ENCODE results near the gene RTN4R.
A peak's percentile ranks its signal among the peaks of the same experiment; 100 is the strongest.
"Not testable (repeated sequence)": the region's sequence is repeated elsewhere in the genome, so short reads cannot be mapped to it uniquely, and the experiment has no call there.

RTN4R gene

GRCh38 chr22:20268279-20269012 lies at the start of gene RTN4R:
TSS of gene RTN4R (minus strand) at chr22:20268318. CDS start at chr22:20268092, 226 bp downstream.
- DNase-seq, result peak; percentile 52 to 62

GRCh38 chr22:20317402-20318042 lies 49.4 kb upstream of the RTN4R start:
- peak; percentile 21 to 50 for DNase-seq

GRCh38 chr22:20316844-20317401 lies 48.8 kb upstream of the RTN4R start:
- DNase-seq, result no peak

GRCh38 chr22:20316217-20316843 lies 48.2 kb upstream of the RTN4R start:
- DNase-seq, result no peak

- no peak for DNase-seq
These were observed 47.5 kb upstream of the RTN4R start for GRCh38 chr22:20315337-20316216.

GRCh38 chr22:20314741-20315336 lies 46.7 kb upstream of the RTN4R start:
- not testable (repeated sequence) for DNase-seq

- not testable (repeated sequence) for DNase-seq
These were observed 46.1 kb upstream of the RTN4R start for GRCh38 chr22:20314206-20314605.

- not testable (repeated sequence) for DNase-seq
These were observed 45.4 kb upstream of the RTN4R start for GRCh38 chr22:20313306-20314077.

- no peak for DNase-seq
These were observed 44.5 kb upstream of the RTN4R start for GRCh38 chr22:20312396-20313191.

- DNase-seq, result not testable (repeated sequence)
These were observed 43.3 kb upstream of the RTN4R start for GRCh38 chr22:20311249-20312062.

GRCh38 chr22:20310773-20311172 lies 42.7 kb upstream of the RTN4R start:
- DNase-seq, result not testable (repeated sequence)

GRCh38 chr22:20310180-20310579 lies 42.1 kb upstream of the RTN4R start:
- DNase-seq, result not testable (repeated sequence)

GRCh38 chr22:20308806-20309650 lies 40.9 kb upstream of the RTN4R start:
- DNase-seq, result not testable (repeated sequence)

GRCh38 chr22:20307448-20308447 lies 39.6 kb upstream of the RTN4R start:
- not testable (repeated sequence) for DNase-seq

GRCh38 chr22:20306646-20307447 lies 38.7 kb upstream of the RTN4R start:
- DNase-seq, result not testable (repeated sequence)

Measured in CD4-positive, alpha-beta T cell treated with Interleukin-1 beta for 1 hour (primary cell).